Vagina (tissue), 2 donors: ENCODE results near the gene PKIG.

Source experiments
- POLR2A ChIP-seq, 2 donors: fragments of 450-650 bp; IDR thresholded peaks; one replicate each; pipeline ENCODE4 v1.6.1; 2017; ENCODE audit warnings: antibody characterized with exemption in 2 of 2, mild to moderate bottlenecking in 2 of 2, moderate library complexity in 2 of 2
- POLR2AphosphoS5 ChIP-seq, 2 donors: sonication (generic); formaldehyde crosslinking; IDR thresholded peaks; one replicate each; pipeline ENCODE4 v1.9.0; 2017; ENCODE audit warnings: antibody characterized with exemption in 2 of 2, mild to moderate bottlenecking in 2 of 2, low read depth in 1 of 2; ENCODE audit not compliant: insufficient read depth in 1 of 2
- TF ChIP-seq, protein P1 (sequence below), 3 experiments: fragments of 450-650 bp in 2 of 3; fragments of 200-600 bp in 1 of 3; sonication (generic) in 1 of 3; IDR thresholded peaks; one replicate each; pipeline ENCODE4 v1.5.1; 2017 to 2019; ENCODE audit warnings: antibody characterized with exemption in 3 of 3, mild to moderate bottlenecking in 2 of 3, moderate library complexity in 2 of 3

DNA sequence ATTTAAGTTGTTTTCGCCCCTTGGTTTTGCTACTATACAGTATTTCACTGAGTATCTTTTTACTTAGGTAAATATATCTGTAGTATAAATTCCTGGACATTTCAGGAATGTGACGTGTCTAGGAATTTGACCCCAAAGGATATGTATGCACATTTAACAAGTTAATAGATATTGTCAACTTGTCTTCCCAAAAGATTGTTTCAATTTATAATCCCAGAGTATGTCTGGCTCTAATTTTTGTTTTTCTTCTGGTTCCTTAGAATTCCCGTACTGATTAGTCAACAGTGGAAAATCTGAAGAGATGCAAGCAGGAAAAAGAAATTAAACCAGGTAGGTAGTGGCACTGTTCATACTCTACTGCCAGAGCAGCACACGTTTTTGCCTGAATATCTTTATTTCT, 7.2 kb downstream of the PKIG start:
- TF ChIP-seq, protein P1, sequence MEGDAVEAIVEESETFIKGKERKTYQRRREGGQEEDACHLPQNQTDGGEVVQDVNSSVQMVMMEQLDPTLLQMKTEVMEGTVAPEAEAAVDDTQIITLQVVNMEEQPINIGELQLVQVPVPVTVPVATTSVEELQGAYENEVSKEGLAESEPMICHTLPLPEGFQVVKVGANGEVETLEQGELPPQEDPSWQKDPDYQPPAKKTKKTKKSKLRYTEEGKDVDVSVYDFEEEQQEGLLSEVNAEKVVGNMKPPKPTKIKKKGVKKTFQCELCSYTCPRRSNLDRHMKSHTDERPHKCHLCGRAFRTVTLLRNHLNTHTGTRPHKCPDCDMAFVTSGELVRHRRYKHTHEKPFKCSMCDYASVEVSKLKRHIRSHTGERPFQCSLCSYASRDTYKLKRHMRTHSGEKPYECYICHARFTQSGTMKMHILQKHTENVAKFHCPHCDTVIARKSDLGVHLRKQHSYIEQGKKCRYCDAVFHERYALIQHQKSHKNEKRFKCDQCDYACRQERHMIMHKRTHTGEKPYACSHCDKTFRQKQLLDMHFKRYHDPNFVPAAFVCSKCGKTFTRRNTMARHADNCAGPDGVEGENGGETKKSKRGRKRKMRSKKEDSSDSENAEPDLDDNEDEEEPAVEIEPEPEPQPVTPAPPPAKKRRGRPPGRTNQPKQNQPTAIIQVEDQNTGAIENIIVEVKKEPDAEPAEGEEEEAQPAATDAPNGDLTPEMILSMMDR (IDR thresholded peaks at IDR 0.05), result no peak
- no peak for TF ChIP-seq POLR2AphosphoS5 (IDR thresholded peaks at IDR 0.05; ENCODE audit: insufficient read depth in 1 of 2, low read depth in 1 of 2)
- no peak for TF ChIP-seq POLR2A (IDR thresholded peaks at IDR 0.05)
